Stimulated activated naive CD4-positive, alpha-beta T cell (primary cell): ENCODE results near the gene LMTK3.

Experiments used
- DNase-seq, 6 experiments: peaks; one replicate each; lab custom pipeline; 2025; lab: John Stamatoyannopoulos, UW

The LMTK3 gene

DNA sequence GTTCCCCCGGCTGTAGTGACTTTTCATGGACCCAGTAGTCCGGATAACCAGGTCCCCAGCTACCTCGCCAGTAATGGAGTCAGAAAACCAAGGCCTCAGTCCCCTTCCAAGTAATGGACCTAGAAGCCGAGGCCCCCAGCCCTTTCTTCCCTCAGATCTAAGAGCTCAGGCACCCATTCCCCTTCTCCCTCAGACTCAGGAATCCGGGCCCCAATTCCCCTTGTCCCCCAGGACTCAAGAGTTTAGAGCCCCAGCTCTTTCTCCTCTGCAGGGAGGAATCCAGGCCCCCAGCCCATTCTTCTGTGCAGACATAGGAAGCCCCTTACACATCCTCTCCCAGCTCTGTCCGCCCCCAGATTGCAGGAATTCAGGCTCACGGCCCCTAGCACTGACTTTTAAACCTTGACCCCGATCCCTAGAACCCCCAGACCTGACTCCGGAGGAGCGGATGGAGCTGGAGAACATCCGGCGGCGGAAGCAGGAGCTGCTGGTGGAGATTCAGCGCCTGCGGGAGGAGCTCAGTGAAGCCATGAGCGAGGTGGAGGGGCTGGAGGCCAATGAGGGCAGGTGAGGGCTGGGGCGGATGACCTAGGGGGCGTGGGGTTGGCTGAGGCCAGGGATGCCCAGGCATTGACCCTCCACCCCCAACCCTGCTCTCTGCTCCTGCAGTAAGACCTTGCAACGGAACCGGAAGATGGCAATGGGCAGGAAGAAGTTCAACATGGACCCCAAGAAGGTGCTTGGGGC lies 41.5 kb downstream of the LMTK3 start:
- DNase-seq, result peak in 1 of 6 experiments; percentile 49

GRCh38 chr19:48469289-48469881 lies 42.2 kb downstream of the LMTK3 start, which contains the start of gene CYTH2:
Gene CYTH2 (plus strand): TSS chr19:48469369. CDS start chr19:48469508, 139 bp downstream.
- peak in 3 of 6 experiments; percentile 56 to 75 (median 72) for DNase-seq

DNA sequence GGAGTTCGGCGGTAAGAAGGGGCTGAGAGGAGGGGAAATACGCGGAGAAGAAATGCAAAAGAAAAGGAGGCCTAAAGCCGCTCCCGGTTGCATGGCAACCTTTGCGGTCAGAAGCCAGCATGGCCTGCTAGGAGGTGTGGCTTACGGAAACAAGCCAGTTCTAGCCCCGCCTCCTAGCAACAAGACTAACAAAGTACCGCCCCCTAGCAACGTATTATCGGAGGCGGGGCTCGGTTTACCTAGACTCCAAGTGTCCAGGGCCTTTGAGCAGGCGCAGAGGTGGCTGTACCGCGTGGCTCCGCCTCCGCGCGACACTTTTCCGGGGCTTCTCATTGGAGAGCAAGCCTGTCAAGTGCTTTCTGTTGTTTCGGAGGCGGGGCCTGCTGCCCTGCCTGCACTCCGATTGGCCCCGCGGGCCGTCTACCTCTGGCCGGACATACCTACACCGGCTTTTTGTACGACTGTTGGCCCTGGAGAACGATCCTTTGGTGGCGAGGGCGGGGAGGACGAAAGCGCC lies 42.8 kb downstream of the LMTK3 start:
- peak; percentile 96 to 100 (median 100) for DNase-seq

- no peak for DNase-seq
These were observed 44.9 kb downstream of the LMTK3 start for GRCh38 chr19:48466561-48467325.

GRCh38 chr19:48465215-48465614 lies 46.4 kb downstream of the LMTK3 start:
- no peak for DNase-seq

DNA sequence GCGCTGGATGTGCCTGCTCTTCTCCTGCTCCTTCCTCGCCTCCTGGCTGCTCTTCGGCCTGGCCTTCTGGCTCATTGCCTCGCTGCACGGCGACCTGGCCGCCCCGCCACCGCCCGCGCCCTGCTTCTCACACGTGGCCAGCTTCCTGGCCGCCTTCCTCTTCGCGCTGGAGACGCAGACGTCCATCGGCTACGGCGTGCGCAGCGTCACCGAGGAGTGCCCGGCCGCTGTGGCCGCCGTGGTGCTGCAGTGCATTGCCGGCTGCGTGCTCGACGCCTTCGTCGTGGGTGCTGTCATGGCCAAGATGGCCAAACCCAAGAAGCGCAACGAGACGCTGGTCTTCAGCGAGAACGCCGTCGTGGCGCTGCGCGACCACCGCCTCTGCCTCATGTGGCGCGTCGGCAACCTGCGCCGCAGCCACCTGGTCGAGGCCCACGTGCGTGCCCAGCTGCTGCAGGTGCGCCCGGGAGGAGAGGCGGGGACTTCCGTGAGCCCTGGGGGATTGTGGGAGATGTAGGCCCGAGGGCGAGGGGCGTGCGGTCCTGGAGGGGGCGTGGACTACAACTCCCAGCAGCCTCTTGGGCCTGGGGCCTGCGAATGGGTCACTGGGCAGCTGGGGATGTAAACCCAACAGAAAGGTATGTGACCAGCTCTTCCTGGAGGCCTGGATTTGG lies 49.5 kb downstream of the LMTK3 start:
- DNase-seq, result no peak

DNA sequence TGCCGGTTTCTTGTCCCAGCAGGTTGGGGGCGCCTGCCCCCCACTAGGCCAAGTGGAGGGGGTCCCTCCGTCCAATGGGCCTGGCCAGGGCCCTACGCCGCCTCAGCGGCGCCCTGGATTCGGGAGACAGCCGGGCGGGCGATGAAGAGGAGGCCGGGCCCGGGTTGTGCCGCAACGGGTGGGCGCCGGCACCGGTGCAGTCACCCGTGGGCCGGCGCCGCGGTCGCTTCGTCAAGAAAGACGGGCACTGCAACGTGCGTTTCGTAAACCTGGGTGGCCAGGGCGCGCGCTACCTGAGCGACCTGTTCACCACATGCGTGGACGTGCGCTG lies 50.0 kb downstream of the LMTK3 start:
- DNase-seq, result no peak

- no peak for DNase-seq
These were observed 53.6 kb downstream of the LMTK3 start for GRCh38 chr19:48458016-48458415.

DNA sequence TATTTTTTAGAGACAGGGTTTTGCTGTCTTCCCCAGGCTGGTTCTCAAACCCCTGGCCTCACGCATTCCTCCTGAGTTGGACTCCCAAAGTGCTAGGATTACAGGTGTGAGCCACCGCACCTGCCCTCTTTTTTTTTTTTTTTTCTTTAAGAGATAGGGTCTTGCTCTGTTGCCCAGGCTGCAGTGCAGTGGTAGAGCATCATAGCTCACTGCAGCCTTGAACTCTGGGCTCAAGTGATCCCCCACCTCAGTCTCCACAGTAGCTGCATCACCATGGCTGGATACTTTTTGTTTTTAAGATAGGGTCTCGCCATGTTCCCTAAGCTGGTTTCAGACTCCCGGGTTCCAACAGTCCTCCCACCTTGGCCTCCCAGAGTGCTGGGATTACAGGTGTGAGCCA lies 54.8 kb downstream of the LMTK3 start:
- no peak for DNase-seq

GRCh38 chr19:48455908-48456562 lies 55.6 kb downstream of the LMTK3 start:
- no peak for DNase-seq

DNA sequence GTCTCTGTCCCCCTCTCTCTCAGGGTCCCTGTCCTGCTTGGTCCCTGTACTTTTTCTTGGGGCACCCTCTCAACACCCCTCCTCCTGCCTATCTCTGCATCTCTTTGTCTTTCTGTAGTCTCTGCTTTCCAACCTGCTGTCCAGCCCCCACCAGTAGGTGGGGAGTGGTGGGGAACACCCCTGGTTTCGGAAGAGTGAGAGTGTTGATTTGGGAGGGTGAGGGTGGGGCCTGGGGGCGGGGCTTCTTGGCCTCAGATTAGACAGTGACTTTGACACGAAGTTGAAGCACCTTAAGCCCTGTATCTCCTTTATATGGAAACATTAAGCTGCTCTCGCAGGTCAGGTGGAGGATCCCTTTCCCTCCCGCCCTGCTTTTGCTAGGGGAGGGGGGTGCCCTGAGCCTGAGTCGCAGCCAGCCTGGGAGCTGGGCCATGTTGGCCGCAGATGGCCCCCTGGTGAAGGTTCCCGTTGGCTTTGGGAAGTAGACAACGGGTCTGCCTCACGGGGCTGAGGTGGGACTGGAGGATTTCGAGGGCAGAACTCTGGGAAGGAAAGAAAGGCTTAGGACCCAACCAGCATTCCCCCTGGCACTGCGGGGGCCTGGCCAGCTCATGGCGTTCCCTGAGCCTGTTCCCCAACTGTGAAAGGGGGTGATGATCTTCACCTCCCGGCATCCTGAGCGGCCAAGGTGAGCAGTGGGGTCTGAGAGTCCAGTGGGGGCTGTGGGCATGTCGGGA lies 56.3 kb downstream of the LMTK3 start, which contains the start of gene KCNJ14:
Gene KCNJ14 (plus strand): TSS at position 404 of the 737 bp plus-strand sequence. CDS start 6,151 bp downstream, outside the sequence.
- DNase-seq, result no peak

- no peak for DNase-seq
These were observed 57.4 kb downstream of the LMTK3 start for GRCh38 chr19:48454150-48454730.

DNA sequence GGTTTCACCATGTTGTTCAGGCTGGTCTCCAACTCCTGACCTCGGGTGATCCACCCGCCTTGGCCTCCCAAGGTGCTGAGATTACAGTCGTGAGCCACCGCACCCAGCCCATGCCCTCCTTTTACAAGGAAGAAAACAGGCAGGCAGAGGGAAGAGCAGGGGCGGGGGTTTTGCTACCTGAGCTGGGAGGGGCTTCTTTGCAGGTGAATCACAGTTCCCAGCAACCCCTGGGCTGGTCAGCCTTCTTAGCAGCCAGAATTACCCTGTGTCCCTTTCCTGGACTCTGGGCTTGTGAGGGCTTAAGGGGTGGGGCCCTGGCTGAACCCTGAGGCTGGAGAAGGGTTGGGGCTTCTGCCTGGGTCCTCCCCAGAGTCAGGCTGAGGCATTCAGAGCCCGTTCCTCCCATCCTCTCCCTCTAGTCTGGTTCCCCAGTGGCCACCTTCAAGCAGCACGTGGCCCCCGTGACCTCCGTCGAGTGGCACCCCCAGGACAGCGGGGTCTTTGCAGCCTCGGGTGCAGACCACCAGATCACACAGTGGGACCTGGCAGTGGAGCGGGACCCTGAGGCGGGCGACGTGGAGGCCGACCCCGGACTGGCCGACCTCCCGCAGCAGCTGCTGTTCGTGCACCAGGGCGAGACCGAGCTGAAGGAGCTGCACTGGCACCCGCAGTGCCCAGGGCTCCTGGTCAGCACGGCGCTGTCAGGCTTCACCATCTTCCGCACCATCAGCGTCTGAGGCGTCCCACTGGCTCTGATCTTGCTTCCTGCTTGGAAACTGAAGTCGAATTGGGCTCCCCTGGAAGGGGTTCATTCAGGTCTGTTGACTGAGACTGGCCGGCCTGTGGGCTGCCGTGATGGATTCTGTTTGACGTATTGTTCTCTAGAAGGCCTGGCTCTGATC lies 59.1 kb downstream of the LMTK3 start:
- no peak for DNase-seq

DNA sequence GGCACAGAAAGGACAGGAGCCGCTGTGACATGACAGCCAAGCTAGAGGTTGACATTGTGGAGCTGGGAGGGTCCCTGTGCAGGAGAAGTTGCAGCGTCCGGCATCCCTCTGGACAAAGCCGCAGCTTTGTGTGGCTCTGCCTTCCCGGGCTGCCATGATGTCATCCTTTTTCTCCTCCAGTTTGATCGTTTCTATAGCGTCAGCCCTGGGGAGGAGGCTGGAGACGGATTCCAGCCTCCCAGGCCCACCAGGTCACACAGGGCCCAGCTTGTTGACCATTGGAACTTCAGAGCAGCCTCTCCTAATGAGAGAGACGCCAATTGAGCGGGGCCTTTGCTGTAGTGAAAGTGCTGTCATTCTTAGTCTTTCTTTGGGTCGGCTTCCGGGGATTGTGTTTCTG lies 60.0 kb downstream of the LMTK3 start:
- DNase-seq, result no peak

DNA sequence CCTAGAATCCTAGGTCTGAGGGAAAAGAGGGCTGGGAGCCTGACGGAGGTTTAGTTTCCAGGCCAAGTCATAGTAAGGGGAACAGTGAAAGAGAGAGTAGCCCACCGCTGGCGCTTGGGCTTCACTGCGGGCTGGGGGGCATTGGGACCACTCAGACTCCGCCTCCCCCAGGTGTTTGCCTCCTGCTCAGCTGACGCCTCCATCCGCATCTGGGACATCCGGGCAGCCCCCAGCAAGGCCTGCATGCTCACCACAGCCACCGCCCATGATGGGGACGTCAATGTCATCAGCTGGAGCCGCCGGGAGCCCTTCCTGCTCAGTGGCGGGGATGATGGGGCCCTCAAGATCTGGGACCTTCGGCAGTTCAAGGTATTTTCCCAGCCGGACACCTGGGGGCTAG lies 60.8 kb downstream of the LMTK3 start:
- DNase-seq, result no peak

DNA sequence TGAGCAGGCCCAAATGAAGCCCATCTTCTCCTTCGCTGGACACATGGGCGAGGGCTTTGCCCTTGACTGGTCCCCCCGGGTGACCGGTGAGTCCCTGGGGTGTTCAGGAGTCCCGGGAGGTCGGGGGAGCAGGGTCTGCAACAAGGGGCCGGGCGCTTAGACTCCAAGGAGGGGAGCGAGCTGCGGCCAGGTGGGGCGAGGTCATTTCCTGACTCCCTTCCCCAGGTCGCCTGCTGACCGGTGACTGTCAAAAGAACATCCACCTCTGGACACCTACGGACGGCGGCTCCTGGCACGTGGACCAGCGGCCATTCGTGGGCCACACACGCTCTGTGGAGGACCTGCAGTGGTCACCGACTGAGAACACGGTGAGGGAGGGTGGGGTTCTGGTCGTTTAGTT lies 61.2 kb downstream of the LMTK3 start:
- DNase-seq, result no peak

DNA sequence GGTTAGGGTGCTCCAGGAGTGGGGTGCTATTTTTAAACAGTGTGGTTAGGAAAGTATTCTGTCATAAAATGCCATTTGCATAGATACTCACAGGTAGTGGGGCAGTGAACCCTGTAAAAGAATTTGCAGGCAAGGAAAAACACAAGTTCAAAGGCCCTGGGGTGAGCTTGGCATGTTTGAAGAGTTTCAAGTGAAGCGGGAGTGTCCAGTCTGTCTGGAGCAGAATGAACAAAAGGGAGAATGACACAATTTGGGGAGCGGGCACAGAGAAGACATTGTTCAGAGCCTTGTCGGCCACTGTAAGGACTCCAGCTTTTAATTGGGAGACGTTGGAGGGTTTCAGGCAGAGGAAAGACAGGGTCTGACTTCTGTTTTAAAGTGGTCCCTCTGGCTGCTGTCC lies 63.1 kb downstream of the LMTK3 start:
- DNase-seq, result no peak

- no peak for DNase-seq
These were observed 65.1 kb downstream of the LMTK3 start for GRCh38 chr19:48446579-48446978.
